GM18505 (cell line): Measurements from ENCODE around the gene CFAP77.

Experiments
- ATAC-seq: cut with Tn5 transposase; IDR thresholded peaks from one replicate; pipeline ENCODE4 v1.9.1; 2021; ENCODE audit not compliant: unreplicated experiment
- POLR2A ChIP-seq: IDR thresholded peaks from 4 replicates; pipeline ENCODE4 v1.6.1; 2011; ENCODE audit warnings: borderline replicate concordance; ENCODE audit not compliant: insufficient read depth, insufficient read length; ENCODE audit errors: extremely low read depth

CFAP77 gene

GRCh38 chr9:132575811-132576210 is 165.8 kb downstream of the CFAP77 start:
- TF ChIP-seq POLR2A, result no peak
- no peak for ATAC-seq

GRCh38 chr9:132577119-132577518 is 167.1 kb downstream of the CFAP77 start:
- no peak for TF ChIP-seq POLR2A
- ATAC-seq, result no peak

GRCh38 chr9:132578367-132578932 is 168.4 kb downstream of the CFAP77 start:
- no peak for ATAC-seq
- TF ChIP-seq POLR2A, result no peak

- no peak for TF ChIP-seq POLR2A
- ATAC-seq, result no peak
Observed at GRCh38 chr9:132579427-132579798, 169.4 kb downstream of the CFAP77 start.

- TF ChIP-seq POLR2A, result no peak
- ATAC-seq, result no peak
Observed at GRCh38 chr9:132582276-132582785, 172.3 kb downstream of the CFAP77 start, which contains the start of gene BARHL1. BARHL1 (plus strand) TSS chr9:132582606; CDS start chr9:132582798, 192 bp downstream.

GRCh38 chr9:132582786-132583583 is 173.0 kb downstream of the CFAP77 start:
- no peak for ATAC-seq
- no peak for TF ChIP-seq POLR2A

GRCh38 chr9:132583584-132584304 is 173.7 kb downstream of the CFAP77 start:
- no peak for ATAC-seq

GRCh38 chr9:132584601-132585560 is 174.9 kb downstream of the CFAP77 start:
- no peak for ATAC-seq
- no peak for TF ChIP-seq POLR2A

More at GRCh38 chr9:132583584-132584304, 173.7 kb downstream of the CFAP77 start:
- no peak for TF ChIP-seq POLR2A

- no peak for ATAC-seq
- no peak for TF ChIP-seq POLR2A
Observed at GRCh38 chr9:132585954-132586829, 176.2 kb downstream of the CFAP77 start.

- no peak for ATAC-seq
- no peak for TF ChIP-seq POLR2A
Observed at GRCh38 chr9:132586830-132587591, 177.0 kb downstream of the CFAP77 start.

- ATAC-seq, result no peak
- no peak for TF ChIP-seq POLR2A
Observed at GRCh38 chr9:132587592-132587955, 177.6 kb downstream of the CFAP77 start.
